ENCODE results near the gene GPR83. TPM values are rescaled to one million over a fixed set of nuclear protein-coding genes. Genes with fewer than 3 reads are reported as not detected.

Gene GPR83
- total and polyA plus RNA-seq, 10 of the 15 experiments (the other 5 are each of a cell fraction or from before 2014, with no cell fraction given) = 0.03 to 0.19 (median 0.05) TPM; not detected in 7

DNA sequence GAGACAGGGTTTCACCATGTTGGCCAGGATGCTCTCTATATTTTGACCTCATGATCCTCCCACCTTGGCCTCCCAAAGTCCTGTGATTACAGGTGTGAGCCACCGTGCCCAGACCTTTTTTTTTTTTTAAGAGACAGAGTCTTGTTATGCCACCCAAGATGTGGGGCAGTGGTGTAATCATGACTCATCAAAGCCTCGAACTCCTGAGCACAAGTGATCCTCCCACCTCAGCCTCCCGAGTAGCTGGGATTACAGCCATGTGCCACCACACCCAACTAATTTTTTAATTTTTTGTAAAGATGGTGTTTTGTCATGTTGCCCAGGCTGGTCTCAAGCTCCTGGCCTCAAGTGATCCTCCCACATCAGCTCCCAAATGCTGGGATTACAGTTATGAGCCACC lies 59.0 kb downstream of the GPR83 start:
- ChIA-PET RAD21 (ENCODE audit: unreplicated experiment) (interaction anchor here (1.2 kb wide), 1 partner anchor 159 kb away, joined by 3 read pairs; no protein-coding TSS in a partner anchor), CTCF (no interaction called here), SMC1A (ENCODE audit: uncharacterized antibody, unreplicated experiment) (interaction anchor here (1.0 kb wide), 1 partner anchor 9 kb away, joined by 4 read pairs; no protein-coding TSS in a partner anchor), POLR2A (no interaction called here)
- Histone ChIP-seq H2AFZ (ENCODE audit: control insufficient read depth, low read depth, low read length) (no peak overlapping the region), H3K4me2 (ENCODE audit: control insufficient read depth, insufficient read depth) (no peak overlapping the region), H3K9me3 (replicated peaks; ENCODE audit: control insufficient read depth, insufficient read depth, low read length) (no peaks in the 10 kb centered on the region), H3K36me3 (ENCODE audit: control insufficient read depth in 2 of 2, insufficient read depth in 2 of 2, low read length in 1 of 2) (no peaks in the 10 kb centered on the region), H3K4me3 (no peak overlapping the region), H3K9ac (ENCODE audit: control insufficient read depth, insufficient read depth, low read length) (no peak overlapping the region), H3K27ac (ENCODE audit: control insufficient read depth, insufficient read depth) (no peak overlapping the region), H3K79me2 (ENCODE audit: control insufficient read depth, insufficient read depth, low read length) (no peaks in the 10 kb centered on the region), H3K27me3 (replicated peaks in 1 of 2; ENCODE audit: control insufficient read depth in 2 of 2, insufficient read depth in 2 of 2, low read length in 1 of 2) (no peaks in the 10 kb centered on the region; a peak in 1 of 4 replicates), H3K4me1 (ENCODE audit: control insufficient read depth, insufficient read depth, low read length) (no peaks in the 10 kb centered on the region), H4K20me1 (ENCODE audit: control insufficient read depth, insufficient read depth) (no peaks in the 10 kb centered on the region)
- 17% methylated on average over 3 of the region's 3 CpGs for WGBS (ENCODE audit: insufficient coverage, insufficient replicate concordance, low lambda C conversion rate, missing lambda C conversion rate)
- intact Hi-C loops (cut with micrococcal nuclease; ENCODE audit: unreplicated experiment) (no loop called here), in situ Hi-C loops (cut with MboI) (no loop called here)
- FAIRE-seq = no peak
- BruUV-seq (replicated peaks) = no TSS peak
- ATAC-seq = no peak
- TF ChIP-seq TBL1XR1 (IDR thresholded peaks at IDR 0.05; ENCODE audit: low read depth, low read length) = no peak
- TF ChIP-seq, protein P1, sequence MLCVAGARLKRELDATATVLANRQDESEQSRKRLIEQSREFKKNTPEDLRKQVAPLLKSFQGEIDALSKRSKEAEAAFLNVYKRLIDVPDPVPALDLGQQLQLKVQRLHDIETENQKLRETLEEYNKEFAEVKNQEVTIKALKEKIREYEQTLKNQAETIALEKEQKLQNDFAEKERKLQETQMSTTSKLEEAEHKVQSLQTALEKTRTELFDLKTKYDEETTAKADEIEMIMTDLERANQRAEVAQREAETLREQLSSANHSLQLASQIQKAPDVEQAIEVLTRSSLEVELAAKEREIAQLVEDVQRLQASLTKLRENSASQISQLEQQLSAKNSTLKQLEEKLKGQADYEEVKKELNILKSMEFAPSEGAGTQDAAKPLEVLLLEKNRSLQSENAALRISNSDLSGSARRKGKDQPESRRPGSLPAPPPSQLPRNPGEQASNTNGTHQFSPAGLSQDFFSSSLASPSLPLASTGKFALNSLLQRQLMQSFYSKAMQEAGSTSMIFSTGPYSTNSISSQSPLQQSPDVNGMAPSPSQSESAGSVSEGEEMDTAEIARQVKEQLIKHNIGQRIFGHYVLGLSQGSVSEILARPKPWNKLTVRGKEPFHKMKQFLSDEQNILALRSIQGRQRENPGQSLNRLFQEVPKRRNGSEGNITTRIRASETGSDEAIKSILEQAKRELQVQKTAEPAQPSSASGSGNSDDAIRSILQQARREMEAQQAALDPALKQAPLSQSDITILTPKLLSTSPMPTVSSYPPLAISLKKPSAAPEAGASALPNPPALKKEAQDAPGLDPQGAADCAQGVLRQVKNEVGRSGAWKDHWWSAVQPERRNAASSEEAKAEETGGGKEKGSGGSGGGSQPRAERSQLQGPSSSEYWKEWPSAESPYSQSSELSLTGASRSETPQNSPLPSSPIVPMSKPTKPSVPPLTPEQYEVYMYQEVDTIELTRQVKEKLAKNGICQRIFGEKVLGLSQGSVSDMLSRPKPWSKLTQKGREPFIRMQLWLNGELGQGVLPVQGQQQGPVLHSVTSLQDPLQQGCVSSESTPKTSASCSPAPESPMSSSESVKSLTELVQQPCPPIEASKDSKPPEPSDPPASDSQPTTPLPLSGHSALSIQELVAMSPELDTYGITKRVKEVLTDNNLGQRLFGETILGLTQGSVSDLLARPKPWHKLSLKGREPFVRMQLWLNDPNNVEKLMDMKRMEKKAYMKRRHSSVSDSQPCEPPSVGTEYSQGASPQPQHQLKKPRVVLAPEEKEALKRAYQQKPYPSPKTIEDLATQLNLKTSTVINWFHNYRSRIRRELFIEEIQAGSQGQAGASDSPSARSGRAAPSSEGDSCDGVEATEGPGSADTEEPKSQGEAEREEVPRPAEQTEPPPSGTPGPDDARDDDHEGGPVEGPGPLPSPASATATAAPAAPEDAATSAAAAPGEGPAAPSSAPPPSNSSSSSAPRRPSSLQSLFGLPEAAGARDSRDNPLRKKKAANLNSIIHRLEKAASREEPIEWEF (IDR thresholded peaks at IDR 0.05; ENCODE audit: insufficient replicate concordance, low read depth, low read length) = no peak
- no peak for TF ChIP-seq POLR2AphosphoS5 (IDR thresholded peaks at IDR 0.05; ENCODE audit: low read length)
- TF ChIP-seq ZNF207 (IDR thresholded peaks at IDR 0.05; ENCODE audit: borderline replicate concordance) = no peak
- no peak for DNase-seq (ENCODE audit: low read depth, low spot score)
